Suprapubic skin (tissue), 4 donors: ENCODE results near the gene COPS3. TPM values are rescaled to one million over a fixed set of nuclear protein-coding genes. Genes with fewer than 3 reads are reported as not detected.

Source experiments
- DNase-seq, 2 donors: peaks; one replicate each; pipeline ENCODE4 v3.0.0-alpha.2; 2019; ENCODE audit warnings: low spot score in 2 of 2
- H3K27ac ChIP-seq: fragments of 200-600 bp; sonication (generic); one replicate; pipeline ENCODE4 v1.5.1; 2019
- H3K27me3 ChIP-seq: fragments of 200-600 bp; sonication (generic); one replicate; pipeline ENCODE4 v1.5.1; 2019
- H3K36me3 ChIP-seq: fragments of 200-600 bp; sonication (generic); one replicate; pipeline ENCODE4 v1.5.1; 2019
- H3K4me1 ChIP-seq: fragments of 200-600 bp; sonication (generic); one replicate; pipeline ENCODE4 v1.5.1; 2019
- H3K4me3 ChIP-seq: fragments of 200-600 bp; sonication (generic); one replicate; pipeline ENCODE4 v1.5.1; 2019; ENCODE audit warnings: mild to moderate bottlenecking
- H3K9me3 ChIP-seq: fragments of 200-600 bp; sonication (generic); one replicate; pipeline ENCODE4 v1.5.1; 2019
- EP300 ChIP-seq: sonication (generic); formaldehyde crosslinking; IDR thresholded peaks from one replicate; pipeline ENCODE4 v1.6.1; 2017; ENCODE audit warnings: antibody characterized with exemption
- POLR2A ChIP-seq, 2 donors: fragments of 450-650 bp; IDR thresholded peaks; one replicate each; pipeline ENCODE4 v1.6.1; 2017; ENCODE audit warnings: antibody characterized with exemption in 2 of 2, mild to moderate bottlenecking in 2 of 2, moderate library complexity in 2 of 2
- POLR2AphosphoS5 ChIP-seq, 3 donors: sonication (generic); formaldehyde crosslinking; IDR thresholded peaks; one replicate each; pipeline ENCODE4 v1.6.1; 2017; ENCODE audit warnings: antibody characterized with exemption in 3 of 3
- WGBS: methylation state at CpG from one replicate; pipeline ENCODE4 v1.1.5; 2018; 5-methylcytosine and 5-hydroxymethylcytosine counted together
- total RNA-seq, 4 donors: library from RNA; depleted of rRNA; stranded (reverse); fragments of >200 nt; gene quantifications; one replicate each; pipeline ENCODE4 v1.1.0, GENCODE V29; 2016
- TF ChIP-seq, protein P1 (sequence below), 2 donors: fragments of 200-600 bp in 1 of 2; fragments of 450-650 bp in 1 of 2; sonication (generic) in 1 of 2; IDR thresholded peaks; one replicate each; pipeline ENCODE4 v1.5.1; 2016 to 2019; ENCODE audit warnings: antibody characterized with exemption in 2 of 2, mild to moderate bottlenecking in 1 of 2, moderate library complexity in 1 of 2

COPS3 gene
- total RNA-seq, 4 donors from 2014 or later: 55.0 to 77.3 (median 59.4) TPM

GRCh38 chr17:17227608-17228520, 53.2 kb downstream of the COPS3 start:
- TF ChIP-seq, protein P1, sequence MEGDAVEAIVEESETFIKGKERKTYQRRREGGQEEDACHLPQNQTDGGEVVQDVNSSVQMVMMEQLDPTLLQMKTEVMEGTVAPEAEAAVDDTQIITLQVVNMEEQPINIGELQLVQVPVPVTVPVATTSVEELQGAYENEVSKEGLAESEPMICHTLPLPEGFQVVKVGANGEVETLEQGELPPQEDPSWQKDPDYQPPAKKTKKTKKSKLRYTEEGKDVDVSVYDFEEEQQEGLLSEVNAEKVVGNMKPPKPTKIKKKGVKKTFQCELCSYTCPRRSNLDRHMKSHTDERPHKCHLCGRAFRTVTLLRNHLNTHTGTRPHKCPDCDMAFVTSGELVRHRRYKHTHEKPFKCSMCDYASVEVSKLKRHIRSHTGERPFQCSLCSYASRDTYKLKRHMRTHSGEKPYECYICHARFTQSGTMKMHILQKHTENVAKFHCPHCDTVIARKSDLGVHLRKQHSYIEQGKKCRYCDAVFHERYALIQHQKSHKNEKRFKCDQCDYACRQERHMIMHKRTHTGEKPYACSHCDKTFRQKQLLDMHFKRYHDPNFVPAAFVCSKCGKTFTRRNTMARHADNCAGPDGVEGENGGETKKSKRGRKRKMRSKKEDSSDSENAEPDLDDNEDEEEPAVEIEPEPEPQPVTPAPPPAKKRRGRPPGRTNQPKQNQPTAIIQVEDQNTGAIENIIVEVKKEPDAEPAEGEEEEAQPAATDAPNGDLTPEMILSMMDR (IDR thresholded peaks at IDR 0.05): no peak
- TF ChIP-seq POLR2A (IDR thresholded peaks at IDR 0.05): no peak
- TF ChIP-seq EP300: no peak
- no peak for TF ChIP-seq POLR2AphosphoS5 (IDR thresholded peaks at IDR 0.05)
- H3K4me1 ChIP-seq: no peaks in the 10 kb centered on the region
- H3K9me3 ChIP-seq: no peaks in the 10 kb centered on the region
- no peak overlapping the region for H3K27ac ChIP-seq
- H3K36me3 ChIP-seq: peaks cover 100% of the 10 kb centered on the region
- no peak for DNase-seq
- H3K4me3 ChIP-seq: no peak overlapping the region
- 85% methylated on average over 24 of the region's 25 CpGs for WGBS
- H3K27me3 ChIP-seq: no peaks in the 10 kb centered on the region

GRCh38 chr17:17226451-17227265, 54.4 kb downstream of the COPS3 start:
- no peaks in the 10 kb centered on the region for H3K4me1 ChIP-seq
- H3K27ac ChIP-seq: no peak overlapping the region
- no peaks in the 10 kb centered on the region for H3K27me3 ChIP-seq
- no peak for TF ChIP-seq POLR2AphosphoS5 (IDR thresholded peaks at IDR 0.05)
- TF ChIP-seq, protein P1 (IDR thresholded peaks at IDR 0.05): no peak
- H3K4me3 ChIP-seq: no peak overlapping the region
- WGBS: 93% methylated on average over 9 of the region's 16 CpGs
- DNase-seq: no peak
- peaks cover 100% of the 10 kb centered on the region for H3K36me3 ChIP-seq
- no peaks in the 10 kb centered on the region for H3K9me3 ChIP-seq

- 91% methylated on average over 10 of the region's 10 CpGs for WGBS
- Histone ChIP-seq H3K27me3 (no peaks in the 10 kb centered on the region), H3K9me3 (no peaks in the 10 kb centered on the region), H3K27ac (no peak overlapping the region), H3K36me3 (peaks cover 100% of the 10 kb centered on the region), H3K4me1 (no peaks in the 10 kb centered on the region), H3K4me3 (no peak overlapping the region)
- DNase-seq: no peak
- TF ChIP-seq POLR2A (IDR thresholded peaks at IDR 0.05): no peak
- TF ChIP-seq EP300: no peak
These were observed 55.1 kb downstream of the COPS3 start for GRCh38 chr17:17225901-17226300.

- Histone ChIP-seq H3K27ac (no peak overlapping the region), H3K36me3 (peaks cover 100% of the 10 kb centered on the region), H3K4me3 (no peak overlapping the region), H3K4me1 (no peaks in the 10 kb centered on the region), H3K9me3 (no peaks in the 10 kb centered on the region), H3K27me3 (no peaks in the 10 kb centered on the region)
- no peak for DNase-seq
- WGBS: 77% methylated on average over 7 of the region's 8 CpGs
- TF ChIP-seq EP300: no peak
- TF ChIP-seq POLR2A (IDR thresholded peaks at IDR 0.05): no peak
- no peak for TF ChIP-seq POLR2AphosphoS5 (IDR thresholded peaks at IDR 0.05)
- TF ChIP-seq, protein P1 (IDR thresholded peaks at IDR 0.05): no peak
These were observed 56.9 kb downstream of the COPS3 start for GRCh38 chr17:17224137-17224536.

GRCh38 chr17:17223736-17224135, 57.3 kb downstream of the COPS3 start:
- 95% methylated on average over 7 of the region's 16 CpGs for WGBS
- no peak overlapping the region for H3K4me3 ChIP-seq
- H3K4me1 ChIP-seq: no peaks in the 10 kb centered on the region
- TF ChIP-seq POLR2A (IDR thresholded peaks at IDR 0.05) (no peak), EP300 (no peak), POLR2AphosphoS5 (IDR thresholded peaks at IDR 0.05) (no peak)
- TF ChIP-seq, protein P1 (IDR thresholded peaks at IDR 0.05): no peak
- H3K9me3 ChIP-seq: no peaks in the 10 kb centered on the region
- H3K36me3 ChIP-seq: peaks cover 100% of the 10 kb centered on the region
- no peaks in the 10 kb centered on the region for H3K27me3 ChIP-seq
- DNase-seq: no peak
- H3K27ac ChIP-seq: no peak overlapping the region
